Caco-2 (cell line): Measurements from ENCODE around the gene SNAPC4. TPM values are rescaled to one million over a fixed set of nuclear protein-coding genes. Genes with fewer than 3 reads are reported as not detected.

ENCODE experiments used
- BruUV-seq: library from RNA; stranded (reverse); fragments of 400-500 nt; replicated peaks from 2 replicates; lab custom pipeline; 2021; lab: Mats Ljungman, UMichigan
- CTCF ChIA-PET: fragments of 300-600 bp; sonication (Branson Sonifier 250); formaldehyde crosslinking; loops from one replicate; lab custom pipeline; 2022; ENCODE audit warnings: antibody characterized with exemption; lab: Charles Lee
- POLR2A ChIA-PET: fragments of 300-600 bp; sonication (Branson Sonifier 250); formaldehyde crosslinking; loops from one replicate; lab custom pipeline; 2022; ENCODE audit warnings: antibody characterized with exemption; lab: Charles Lee
- DNase-seq, 2 experiments: peaks; one replicate each; pipeline versions ENCODE4 v3.0.0 to v3.0.0-alpha.2; 2020 to 2022
- H3K27me3 ChIP-seq: replicated peaks from 2 replicates; pipeline ENCODE4 v1.6.0; 2011; ENCODE audit warnings: low read length; ENCODE audit not compliant: control insufficient read depth, insufficient read depth
- H3K36me3 ChIP-seq: 2 replicates; pipeline ENCODE4 v1.5.1; 2011; ENCODE audit warnings: low read length; ENCODE audit not compliant: control insufficient read depth, insufficient read depth
- H3K4me1 ChIP-seq: fragments of 250-450 bp; sonication (Bioruptor Pico); 2 replicates; pipeline ENCODE4 v1.5.1; 2020; ENCODE audit warnings: mild to moderate bottlenecking
- H3K4me3 ChIP-seq: 2 replicates; pipeline ENCODE4 v1.5.1; 2011; ENCODE audit warnings: low read depth, mild to moderate bottlenecking, control low read depth, low read length
- H3K9me3 ChIP-seq: fragments of 250-450 bp; sonication (Bioruptor Pico); 2 replicates; pipeline ENCODE4 v1.5.1; 2020; ENCODE audit warnings: mild to moderate bottlenecking, moderate library complexity
- H3K27ac Mint-ChIP-seq: one replicate; pipeline ENCODE4 v1.8.0; 2022; ENCODE audit warnings: mixed read lengths; ENCODE audit not compliant: unreplicated experiment
- H3K27me3 Mint-ChIP-seq: one replicate; pipeline ENCODE4 v1.8.0; 2022; ENCODE audit warnings: mixed read lengths; ENCODE audit not compliant: insufficient read depth, unreplicated experiment
- H3K36me3 Mint-ChIP-seq: one replicate; pipeline ENCODE4 v1.8.0; 2022; ENCODE audit warnings: mild to moderate bottlenecking, mixed read lengths; ENCODE audit not compliant: insufficient read depth, unreplicated experiment
- H3K4me1 Mint-ChIP-seq: one replicate; pipeline ENCODE4 v1.8.0; 2022; ENCODE audit warnings: low read depth, mixed read lengths; ENCODE audit not compliant: unreplicated experiment
- H3K4me3 Mint-ChIP-seq: one replicate; pipeline ENCODE4 v1.8.0; 2022; ENCODE audit warnings: mild to moderate bottlenecking, moderate library complexity, mixed read lengths; ENCODE audit not compliant: unreplicated experiment
- H3K9me3 Mint-ChIP-seq: one replicate; pipeline ENCODE4 v1.8.0; 2022; ENCODE audit warnings: mixed read lengths; ENCODE audit not compliant: unreplicated experiment
- CTCF ChIP-seq, 2 experiments: fragments of 200-600 bp in 1 of 2; IDR thresholded peaks; 1 replicate in 1 of 2; 2 replicates in 1 of 2; pipeline versions ENCODE4 v1.5.1 to v1.8.0; 2011 to 2022; ENCODE audit warnings: antibody characterized with exemption in 1 of 2, control low read depth in 1 of 2, inconsistent platforms in 1 of 2, low read depth in 1 of 2, low read length in 1 of 2, mild to moderate bottlenecking in 1 of 2, moderate library complexity in 1 of 2; ENCODE audit not compliant: insufficient read depth in 1 of 2, severe bottlenecking in 1 of 2, unreplicated experiment in 1 of 2
- intact Hi-C: fragments of 100-400 bp; cut with micrococcal nuclease; formaldehyde crosslinking; loops from one replicate; pipeline ENCODE4 v1.10.0; 2022; ENCODE audit not compliant: unreplicated experiment
- total RNA-seq: library from RNA; stranded (reverse); gene quantifications from 2 replicates; pipeline ENCODE4 v1.2.3, GENCODE V29; 2022

The SNAPC4 gene
- total RNA-seq, 1 experiment from 2014 or later = 15.3 TPM

DNA sequence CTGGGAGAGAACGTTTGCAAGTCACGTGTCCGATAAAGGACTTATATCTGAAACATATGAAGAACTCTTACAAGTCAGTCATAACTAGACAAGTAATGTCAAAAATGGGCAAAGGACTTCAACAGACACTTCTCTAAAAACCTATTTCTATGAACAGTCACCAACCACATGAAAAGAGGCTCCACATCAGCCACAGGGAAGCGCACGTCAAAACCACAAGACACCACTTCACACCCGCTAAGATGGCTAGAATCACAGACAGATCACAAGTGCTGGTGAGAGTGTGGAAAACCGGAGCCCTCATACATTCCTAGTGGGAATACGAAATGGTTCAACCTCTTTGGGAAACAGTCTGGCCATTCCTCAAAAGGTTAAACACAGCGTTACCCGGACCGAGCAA is 15.0 kb downstream of the SNAPC4 start:
- DNase-seq = no peak
- no peak overlapping the region for H3K4me3 ChIP-seq
- Mint-ChIP-seq H3K27ac (no peak overlapping the region), H3K9me3 (no peaks in the 10 kb centered on the region), H3K4me1 (no peaks in the 10 kb centered on the region), H3K27me3 (no peaks in the 10 kb centered on the region), H3K36me3 (peaks cover 56% of the 10 kb centered on the region), H3K4me3 (no peak overlapping the region)
- no peaks in the 10 kb centered on the region for H3K27me3 ChIP-seq
- H3K4me1 ChIP-seq = no peaks in the 10 kb centered on the region
- no TSS peak for BruUV-seq
- H3K36me3 ChIP-seq = peaks cover 1% of the 10 kb centered on the region; the same call in 1 of the 2 replicates
- intact Hi-C loops = no loop called here
- POLR2A ChIA-PET = no interaction called here
- no peak for TF ChIP-seq CTCF (IDR thresholded peaks at IDR 0.05; ENCODE audit: insufficient read depth in 1 of 2, low read depth in 1 of 2, low read length in 1 of 2, severe bottlenecking in 1 of 2, unreplicated experiment in 1 of 2)
- no peaks in the 10 kb centered on the region for H3K9me3 ChIP-seq
- CTCF ChIA-PET = no interaction called here

DNA sequence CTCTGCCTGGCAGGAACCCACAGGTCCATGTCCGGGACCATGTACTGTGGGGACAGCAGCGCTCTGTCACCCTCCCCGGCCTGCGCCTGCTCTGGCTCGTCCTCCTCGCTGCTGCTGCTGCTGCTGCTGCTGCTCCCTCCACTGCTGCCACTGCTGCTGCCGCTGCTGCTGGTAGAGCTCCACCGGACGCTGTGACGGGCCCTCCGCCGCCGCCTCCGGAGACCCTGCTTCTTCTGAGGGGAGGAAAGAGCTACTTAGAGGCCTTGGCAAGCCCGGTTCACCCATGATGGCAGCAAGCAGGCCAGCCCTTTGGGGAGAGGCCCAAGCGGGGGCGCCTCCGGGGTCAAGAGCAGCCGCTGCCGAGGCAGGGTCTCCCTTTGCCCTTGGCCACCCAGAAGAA is 16.5 kb downstream of the SNAPC4 start:
- Histone ChIP-seq H3K27me3 (no peaks in the 10 kb centered on the region), H3K4me1 (no peaks in the 10 kb centered on the region), H3K4me3 (no peak overlapping the region), H3K36me3 (peaks cover 1% of the 10 kb centered on the region; the same call in 1 of the 2 replicates), H3K9me3 (no peaks in the 10 kb centered on the region)
- no peak for TF ChIP-seq CTCF (IDR thresholded peaks at IDR 0.05; ENCODE audit: insufficient read depth in 1 of 2, low read depth in 1 of 2, low read length in 1 of 2, severe bottlenecking in 1 of 2, unreplicated experiment in 1 of 2)
- ChIA-PET CTCF (interaction anchor here (0.7 kb wide), 1 partner anchor 36 kb away, joined by 7 read pairs; no protein-coding TSS in a partner anchor), POLR2A (no interaction called here)
- Mint-ChIP-seq H3K9me3 (no peaks in the 10 kb centered on the region), H3K27me3 (no peaks in the 10 kb centered on the region), H3K4me3 (no peak overlapping the region), H3K36me3 (peaks cover 46% of the 10 kb centered on the region), H3K4me1 (no peaks in the 10 kb centered on the region), H3K27ac (no peak overlapping the region)
- DNase-seq = no peak
- BruUV-seq = no TSS peak
- intact Hi-C loops = no loop called here

GRCh38 chr9:136381966-136382513 is 17.9 kb downstream of the SNAPC4 start:
- no TSS peak for BruUV-seq
- POLR2A ChIA-PET = interaction anchor here (0.5 kb wide), 1 partner anchor 61 kb away, joined by 3 read pairs; no protein-coding TSS in a partner anchor
- Histone ChIP-seq H3K27me3 (no peaks in the 10 kb centered on the region), H3K36me3 (peaks cover 1% of the 10 kb centered on the region; the same call in 1 of the 2 replicates), H3K4me3 (no peak overlapping the region), H3K4me1 (no peaks in the 10 kb centered on the region), H3K9me3 (no peaks in the 10 kb centered on the region)
- CTCF ChIA-PET = no interaction called here
- intact Hi-C loops = no loop called here
- no peak for DNase-seq
- no peak overlapping the region for H3K27ac Mint-ChIP-seq
- H3K4me1 Mint-ChIP-seq = no peaks in the 10 kb centered on the region
- H3K9me3 Mint-ChIP-seq = no peaks in the 10 kb centered on the region
- no peaks in the 10 kb centered on the region for H3K27me3 Mint-ChIP-seq
- no peak for TF ChIP-seq CTCF (IDR thresholded peaks at IDR 0.05; ENCODE audit: insufficient read depth in 1 of 2, low read depth in 1 of 2, low read length in 1 of 2, severe bottlenecking in 1 of 2, unreplicated experiment in 1 of 2)
- no peak overlapping the region for H3K4me3 Mint-ChIP-seq
- peaks cover 39% of the 10 kb centered on the region for H3K36me3 Mint-ChIP-seq
